ENCODE results near the gene NUBP1.

The NUBP1 gene

DNA sequence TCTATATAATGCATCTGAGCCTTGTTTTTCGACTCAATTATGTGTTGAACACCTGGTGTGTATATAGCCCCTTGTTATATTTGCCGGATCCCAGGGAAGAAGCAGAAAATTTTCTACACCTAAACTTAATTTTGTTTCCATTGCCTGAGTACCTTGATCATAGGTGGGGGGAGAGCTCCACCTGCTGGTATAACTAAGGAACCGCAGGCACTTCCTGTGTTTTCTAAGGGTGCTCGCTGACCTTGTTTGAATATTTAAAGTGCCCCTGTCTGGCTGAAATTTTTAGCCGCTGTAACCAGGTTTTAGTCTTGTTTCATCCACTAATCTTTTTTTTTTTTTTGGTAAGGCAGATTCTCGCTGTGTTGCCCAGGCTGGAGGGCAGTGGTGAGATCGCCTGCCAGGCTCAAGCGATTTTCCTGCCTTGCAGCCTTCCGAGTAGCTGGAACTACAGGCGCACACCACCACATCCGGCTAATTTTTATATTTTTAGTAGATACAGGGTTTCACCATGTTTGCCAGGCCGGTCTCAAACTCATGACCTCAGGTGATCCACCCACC lies 6.5 kb upstream of the NUBP1 start:
- no peaks in the 10 kb centered on the region for H4K20me1 ChIP-seq (ENCODE audit: insufficient read depth, low read length)
- no peaks in the 10 kb centered on the region for H3K79me2 ChIP-seq (ENCODE audit: insufficient read depth, low read length)
- no peaks in the 10 kb centered on the region for H3K9me2 ChIP-seq (ENCODE audit: low read depth, low read length)
- TF ChIP-seq, protein P1, sequence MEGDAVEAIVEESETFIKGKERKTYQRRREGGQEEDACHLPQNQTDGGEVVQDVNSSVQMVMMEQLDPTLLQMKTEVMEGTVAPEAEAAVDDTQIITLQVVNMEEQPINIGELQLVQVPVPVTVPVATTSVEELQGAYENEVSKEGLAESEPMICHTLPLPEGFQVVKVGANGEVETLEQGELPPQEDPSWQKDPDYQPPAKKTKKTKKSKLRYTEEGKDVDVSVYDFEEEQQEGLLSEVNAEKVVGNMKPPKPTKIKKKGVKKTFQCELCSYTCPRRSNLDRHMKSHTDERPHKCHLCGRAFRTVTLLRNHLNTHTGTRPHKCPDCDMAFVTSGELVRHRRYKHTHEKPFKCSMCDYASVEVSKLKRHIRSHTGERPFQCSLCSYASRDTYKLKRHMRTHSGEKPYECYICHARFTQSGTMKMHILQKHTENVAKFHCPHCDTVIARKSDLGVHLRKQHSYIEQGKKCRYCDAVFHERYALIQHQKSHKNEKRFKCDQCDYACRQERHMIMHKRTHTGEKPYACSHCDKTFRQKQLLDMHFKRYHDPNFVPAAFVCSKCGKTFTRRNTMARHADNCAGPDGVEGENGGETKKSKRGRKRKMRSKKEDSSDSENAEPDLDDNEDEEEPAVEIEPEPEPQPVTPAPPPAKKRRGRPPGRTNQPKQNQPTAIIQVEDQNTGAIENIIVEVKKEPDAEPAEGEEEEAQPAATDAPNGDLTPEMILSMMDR (IDR thresholded peaks at IDR 0.05; ENCODE audit: low read length): peak; percentile 91
- TF ChIP-seq EZH2 (IDR thresholded peaks at IDR 0.05; ENCODE audit: borderline replicate concordance, low read length): no peak
- H3K4me2 ChIP-seq (ENCODE audit: low read length): peak overlapping the region; percentile 57
- peak overlapping the region; percentile 28; the same call in 1 of the 2 replicates for H2AFZ ChIP-seq (ENCODE audit: low read length)
- H3K36me3 ChIP-seq (ENCODE audit: insufficient read depth, low read length): no peaks in the 10 kb centered on the region; the same call in 1 of the 2 replicates
- no peaks in the 10 kb centered on the region for H3F3A ChIP-seq (ENCODE audit: insufficient read depth, low read length)
- H3K9me3 ChIP-seq (ENCODE audit: low read length): peaks cover 4% of the 10 kb centered on the region
- peak overlapping the region; percentile 51 for H3K4me3 ChIP-seq (ENCODE audit: low read depth, low read length, poor library complexity, severe bottlenecking)
- H3K27ac ChIP-seq (ENCODE audit: low read depth, low read length, poor library complexity, severe bottlenecking): peak overlapping the region; percentile 64
- no peaks in the 10 kb centered on the region for H3K27me3 ChIP-seq (ENCODE audit: insufficient read depth, low read length)
- H3K9ac ChIP-seq (ENCODE audit: low read length): peak overlapping the region; percentile 37
- peaks cover 23% of the 10 kb centered on the region for H3K4me1 ChIP-seq (ENCODE audit: insufficient read depth, low read length, severe bottlenecking)

DNA sequence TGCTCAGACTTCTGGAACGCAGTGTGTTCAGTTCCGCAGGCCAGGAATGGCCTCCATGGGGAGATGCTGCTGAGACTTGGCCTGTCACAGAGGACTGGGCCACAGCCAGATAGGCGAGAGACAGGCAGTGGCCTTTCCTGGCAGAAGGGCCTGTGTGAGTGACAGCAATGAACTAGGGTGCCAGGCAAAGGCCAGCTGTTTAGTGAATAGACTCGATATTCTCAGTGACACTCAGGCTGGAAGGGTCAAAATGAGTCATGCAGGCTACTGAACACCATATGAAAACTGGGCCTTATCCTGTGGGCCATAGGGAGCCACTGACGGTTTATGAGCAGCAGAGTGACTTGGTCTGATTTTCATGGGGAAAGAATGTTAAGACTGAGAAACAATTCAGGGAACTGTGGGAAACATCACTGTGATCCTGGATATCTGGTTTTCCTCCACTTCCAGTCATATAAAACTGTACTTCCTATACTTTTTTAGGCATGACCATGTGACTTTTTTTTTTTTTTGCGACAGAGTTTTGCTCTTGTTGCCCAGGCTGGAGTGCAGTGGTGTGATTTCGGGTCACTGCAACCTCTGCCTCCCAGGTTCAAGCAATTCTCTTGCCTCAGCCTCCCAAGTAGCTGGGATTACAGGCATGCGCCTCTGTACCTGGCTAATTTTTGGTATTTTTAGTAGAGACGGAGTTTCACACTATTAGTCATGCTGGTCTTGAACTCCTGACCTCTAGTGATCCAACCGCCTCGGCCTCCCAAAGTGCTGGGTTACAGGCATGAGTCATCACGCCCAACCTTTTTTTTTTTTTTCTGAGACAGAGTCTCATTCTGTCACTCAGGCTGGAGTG lies 5.2 kb upstream of the NUBP1 start:
- peak overlapping the region; percentile 8; the same call in 1 of the 2 replicates for H3K4me2 ChIP-seq (ENCODE audit: low read length)
- H3K9me3 ChIP-seq (ENCODE audit: low read length): no peaks in the 10 kb centered on the region
- no peaks in the 10 kb centered on the region for H3K27me3 ChIP-seq (ENCODE audit: insufficient read depth, low read length)
- H3K9ac ChIP-seq (ENCODE audit: low read length): no peak overlapping the region
- no peaks in the 10 kb centered on the region for H4K20me1 ChIP-seq (ENCODE audit: insufficient read depth, low read length)
- H3K36me3 ChIP-seq (ENCODE audit: insufficient read depth, low read length): no peaks in the 10 kb centered on the region
- no peak for TF ChIP-seq EZH2 (IDR thresholded peaks at IDR 0.05; ENCODE audit: borderline replicate concordance, low read length)
- TF ChIP-seq, protein P1 (IDR thresholded peaks at IDR 0.05; ENCODE audit: low read length): no peak
- peak overlapping the region; percentile 62 for H3K27ac ChIP-seq (ENCODE audit: low read depth, low read length, poor library complexity, severe bottlenecking)
- no peaks in the 10 kb centered on the region for H3K9me2 ChIP-seq (ENCODE audit: low read depth, low read length)
- H3F3A ChIP-seq (ENCODE audit: insufficient read depth, low read length): no peaks in the 10 kb centered on the region
- H2AFZ ChIP-seq (ENCODE audit: low read length): peak overlapping the region; percentile 28; the same call in 1 of the 2 replicates
- peaks cover 36% of the 10 kb centered on the region for H3K4me1 ChIP-seq (ENCODE audit: insufficient read depth, low read length, severe bottlenecking)
- H3K79me2 ChIP-seq (ENCODE audit: insufficient read depth, low read length): no peaks in the 10 kb centered on the region
- H3K4me3 ChIP-seq (ENCODE audit: low read depth, low read length, poor library complexity, severe bottlenecking): no peak overlapping the region

DNA sequence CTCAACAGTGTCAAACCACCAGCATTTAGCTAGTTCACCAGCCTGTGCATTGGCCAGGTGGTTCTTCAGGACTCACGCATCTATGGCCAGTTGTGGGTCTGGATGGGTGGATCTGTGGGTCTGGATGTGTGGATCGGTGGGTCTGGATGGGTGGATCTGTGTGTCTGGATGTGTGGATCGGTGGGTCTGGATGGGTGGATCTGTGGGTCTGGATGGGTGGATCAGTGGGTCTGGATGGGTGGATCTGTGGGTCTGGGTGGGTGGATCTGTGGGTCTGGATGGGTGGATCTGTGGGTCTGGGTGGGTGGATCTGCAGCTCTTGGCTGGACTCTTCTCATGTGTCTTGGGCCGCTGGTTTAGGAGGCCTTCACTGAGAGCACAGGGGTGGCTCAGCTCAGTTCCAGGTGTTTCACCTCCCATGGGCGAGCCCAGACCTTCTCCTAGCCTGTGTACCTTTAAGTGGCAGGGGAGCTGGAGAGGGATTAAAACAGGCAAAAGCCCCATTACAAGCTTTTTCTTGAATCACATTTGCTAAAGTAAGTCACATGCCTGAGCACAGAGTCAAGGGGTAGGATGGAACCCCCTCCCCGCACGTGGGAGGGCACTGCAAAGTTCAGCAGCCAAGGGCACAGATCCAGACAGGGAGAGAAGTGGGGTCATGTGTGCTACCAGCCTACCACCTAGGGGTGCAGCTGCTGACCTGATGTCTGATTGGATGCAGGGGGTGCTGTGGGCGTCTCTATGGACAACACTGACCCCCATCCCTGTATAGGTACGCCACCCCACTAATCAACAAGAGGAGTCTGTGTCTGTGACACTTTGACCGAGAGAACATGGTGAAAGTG lies 3.4 kb upstream of the NUBP1 start:
- Histone ChIP-seq H3K4me3 (ENCODE audit: low read depth, low read length, poor library complexity, severe bottlenecking) (no peak overlapping the region), H3K36me3 (ENCODE audit: insufficient read depth, low read length) (no peaks in the 10 kb centered on the region), H3K4me2 (ENCODE audit: low read length) (no peak overlapping the region), H3K9ac (ENCODE audit: low read length) (no peak overlapping the region), H4K20me1 (ENCODE audit: insufficient read depth, low read length) (no peaks in the 10 kb centered on the region), H3K27me3 (ENCODE audit: insufficient read depth, low read length) (no peaks in the 10 kb centered on the region), H3K27ac (ENCODE audit: low read depth, low read length, poor library complexity, severe bottlenecking) (no peak overlapping the region), H3F3A (ENCODE audit: insufficient read depth, low read length) (no peaks in the 10 kb centered on the region), H3K9me2 (ENCODE audit: low read depth, low read length) (no peaks in the 10 kb centered on the region), H3K9me3 (ENCODE audit: low read length) (no peaks in the 10 kb centered on the region), H3K4me1 (ENCODE audit: insufficient read depth, low read length, severe bottlenecking) (peaks cover 44% of the 10 kb centered on the region), H3K79me2 (ENCODE audit: insufficient read depth, low read length) (no peaks in the 10 kb centered on the region), H2AFZ (ENCODE audit: low read length) (no peak overlapping the region)
- TF ChIP-seq, protein P1 (IDR thresholded peaks at IDR 0.05; ENCODE audit: low read length): no peak
- TF ChIP-seq EZH2 (IDR thresholded peaks at IDR 0.05; ENCODE audit: borderline replicate concordance, low read length): no peak

Measured in OCI-LY1 (cell line).